Cardiac septum (tissue), 1 donor: ENCODE measurements around the gene GDF15. TPM values are rescaled to one million over a fixed set of nuclear protein-coding genes. Genes with fewer than 3 reads are reported as not detected.
"Not testable (repeated sequence)": the region's sequence is repeated elsewhere in the genome, so short reads cannot be mapped to it uniquely, and the experiment has no call there.

ENCODE experiments used
- DNase-seq: peaks from one replicate; pipeline ENCODE4 v3.0.0-alpha.2; 2020; ENCODE audit warnings: low spot score
- intact Hi-C: fragments of 100-400 bp; cut with DNase I; formaldehyde crosslinking; loops from one replicate; pipeline ENCODE4 v1.14.0; 2022
- total RNA-seq: library from RNA; stranded (reverse); fragmentation: NEBNext Ultra II Directional; extraction: Animal tissue kit (Norgen Biotek cat#: 25700); gene quantifications from one replicate; pipeline ENCODE4 v1.2.1, GENCODE V29; 2021
- donor health status: DM: no; HTN: no; CAD: no.

Gene GDF15
- total RNA-seq, 1 donor from 2014 or later, result 4.3 TPM

- DNase-seq, result no peak
- intact Hi-C loops, result no loop called here
These were observed 3.2 kb downstream of the GDF15 start for GRCh38 chr19:18388960-18389725.

- intact Hi-C loops, result no loop called here
- no peak for DNase-seq
These were observed 3.7 kb downstream of the GDF15 start for GRCh38 chr19:18389726-18390064.

- intact Hi-C loops, result no loop called here
- no peak for DNase-seq
These were observed 4.3 kb downstream of the GDF15 start for GRCh38 chr19:18390065-18390907.

DNA sequence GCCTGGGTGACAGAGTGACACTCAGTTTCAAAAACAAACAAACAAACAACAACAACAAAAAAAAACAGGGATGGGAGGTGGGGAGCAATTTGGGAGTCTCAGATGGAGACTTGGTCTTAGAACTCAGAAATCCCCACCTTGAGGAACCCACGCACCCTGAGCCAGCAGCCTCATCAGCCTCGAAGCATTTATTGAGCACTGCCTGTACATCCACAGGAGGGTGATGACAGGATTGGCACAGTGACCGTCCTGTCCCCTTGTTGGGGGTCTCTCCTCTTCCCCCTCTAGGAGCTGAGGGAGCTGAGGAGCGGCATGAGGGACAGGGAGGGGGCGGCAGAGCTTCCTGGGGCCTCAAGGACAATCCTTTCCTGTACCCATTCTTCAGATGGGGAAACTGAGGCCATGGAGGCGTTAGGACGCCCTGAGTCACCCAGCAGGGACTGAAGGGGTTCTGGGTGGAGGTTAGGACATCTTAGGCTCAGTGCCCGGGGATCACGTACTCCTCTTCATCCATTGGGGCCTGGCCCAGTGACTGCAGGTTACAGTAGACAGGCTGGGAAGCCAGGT lies 5.6 kb downstream of the GDF15 start:
- intact Hi-C loops, result loop anchor here (2.0 kb wide), 1 partner anchor 17 kb away; no protein-coding TSS in a partner anchor
- DNase-seq, result no peak

DNA sequence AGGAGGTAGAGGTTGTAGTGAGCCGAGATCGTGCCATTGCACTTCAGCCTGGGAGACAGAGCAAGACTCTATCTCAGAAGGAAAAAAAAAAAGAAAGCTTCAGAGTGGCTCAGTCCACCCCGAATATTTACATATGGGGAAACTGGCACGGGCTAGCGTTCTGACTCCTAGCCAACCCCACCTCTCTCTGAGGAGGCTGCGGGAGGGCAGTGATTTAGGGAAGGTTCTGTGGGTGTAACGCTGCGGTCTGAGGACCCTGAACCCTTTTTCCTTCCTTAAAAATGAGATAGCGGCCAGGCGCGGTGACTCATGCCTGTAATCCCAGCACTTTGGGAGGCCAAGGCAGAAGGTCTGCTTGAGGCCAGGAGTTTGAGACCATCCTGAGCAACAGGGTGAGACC lies 6.5 kb downstream of the GDF15 start:
- intact Hi-C loops, result loop anchor here (2.0 kb wide), 1 partner anchor 16 kb away; no protein-coding TSS in a partner anchor
- peak; percentile 88 for DNase-seq

GRCh38 chr19:18392926-18393325 lies 7.0 kb downstream of the GDF15 start:
- DNase-seq, result no peak
- intact Hi-C loops, result loop anchor here (2.0 kb wide), 1 partner anchor 16 kb away; no protein-coding TSS in a partner anchor

DNA sequence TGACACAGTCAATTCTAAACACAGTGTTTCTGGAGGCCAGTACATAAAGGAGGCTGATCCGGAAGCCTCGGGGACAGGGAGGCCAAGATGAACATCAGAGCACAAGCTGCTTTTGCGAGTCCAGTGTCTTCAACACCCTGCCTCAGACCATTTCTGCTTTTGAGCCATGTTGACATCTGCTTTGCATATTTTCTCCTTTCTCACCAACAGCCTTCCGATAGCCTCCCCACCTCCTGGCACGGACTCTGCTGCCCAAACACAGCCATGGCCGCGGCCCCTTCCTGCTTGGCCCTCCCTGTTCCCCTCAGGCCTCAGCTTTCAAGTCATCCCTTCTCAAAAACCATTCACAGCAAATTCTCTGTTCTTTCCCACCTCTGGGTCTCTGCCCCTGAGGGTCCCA lies 7.9 kb downstream of the GDF15 start:
- intact Hi-C loops, result loop anchor here (2.0 kb wide), 1 partner anchor 15 kb away; no protein-coding TSS in a partner anchor
- peak; percentile 85 for DNase-seq

- intact Hi-C loops, result no loop called here
- no peak for DNase-seq
These were observed 10.7 kb downstream of the GDF15 start for GRCh38 chr19:18396471-18397241.

GRCh38 chr19:18397242-18398202 lies 11.6 kb downstream of the GDF15 start, which contains the start of gene LRRC25:
Gene LRRC25 (minus strand): TSS chr19:18397622. CDS start chr19:18396963, 659 bp downstream.
- DNase-seq, result peak; percentile 90
- intact Hi-C loops, result no loop called here

GRCh38 chr19:18399008-18399407 lies 13.1 kb downstream of the GDF15 start:
- no peak for DNase-seq

DNA sequence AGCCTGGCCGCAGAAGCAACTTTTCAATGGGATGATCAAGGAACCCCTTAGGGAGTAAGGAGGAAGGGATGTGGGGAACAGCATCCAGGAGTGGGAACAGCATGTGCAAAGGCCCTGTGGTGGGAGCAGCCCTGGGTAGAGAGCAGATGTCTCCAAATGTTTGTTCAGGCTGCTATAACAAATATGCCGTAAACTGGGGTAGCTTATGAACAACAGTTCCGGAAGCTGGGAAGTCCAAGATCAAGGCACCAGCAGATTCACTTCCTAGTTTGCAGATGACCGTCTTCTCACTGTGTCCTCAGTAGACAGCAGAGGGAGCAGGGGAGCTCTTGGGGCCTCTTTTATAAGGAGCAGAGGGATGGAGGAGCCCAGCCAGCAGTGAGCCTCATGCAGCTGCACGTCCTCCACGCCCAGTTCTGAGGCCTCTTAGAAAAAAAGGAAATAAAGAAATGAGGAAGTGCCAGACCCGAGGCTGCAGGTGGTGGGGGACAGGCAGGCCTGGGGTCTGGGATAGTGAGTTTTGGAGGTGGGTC lies 15.7 kb downstream of the GDF15 start:
- DNase-seq, result peak; percentile 88
- intact Hi-C loops, result no loop called here

More at GRCh38 chr19:18399008-18399407, 13.1 kb downstream of the GDF15 start:
- intact Hi-C loops, result no loop called here

DNA sequence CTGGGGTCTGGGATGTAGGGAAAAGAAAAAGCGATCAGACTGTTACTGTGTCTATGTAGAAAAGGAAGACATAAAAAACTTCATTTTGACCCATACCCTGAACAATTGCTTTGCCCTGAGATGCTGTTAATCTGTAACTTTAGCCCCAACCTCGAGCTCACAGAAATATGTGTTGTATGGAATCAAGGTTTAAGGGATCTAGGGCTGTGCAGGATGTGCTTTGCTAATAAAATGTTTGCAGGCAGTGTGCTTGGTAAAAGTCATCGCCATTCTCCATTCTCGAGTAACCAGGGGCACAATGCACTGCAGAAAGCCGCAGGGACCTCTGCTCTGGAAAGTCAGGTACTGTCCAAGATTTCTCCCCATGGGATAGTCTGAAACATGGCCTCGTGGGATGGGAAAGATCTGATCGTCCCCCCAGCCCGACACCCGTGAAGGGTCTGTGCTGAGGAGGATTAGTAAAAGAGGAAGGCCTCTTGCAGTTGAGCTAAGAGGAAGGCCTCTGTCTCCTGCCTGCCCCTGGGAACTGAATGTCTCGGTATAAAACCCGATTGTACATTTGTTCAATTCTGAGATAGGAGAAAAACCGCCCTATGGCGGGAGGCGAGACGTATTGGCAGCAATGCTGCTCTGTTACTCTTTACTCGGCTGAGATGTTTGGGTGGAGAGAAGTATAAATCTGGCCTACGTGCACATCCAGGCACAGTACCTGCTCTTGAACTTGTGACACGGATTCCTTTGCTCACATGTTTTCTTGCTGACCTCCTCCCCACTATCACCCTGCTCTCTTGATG lies 16.7 kb downstream of the GDF15 start:
- DNase-seq, intact Hi-C loops: not testable (repeated sequence)

DNA sequence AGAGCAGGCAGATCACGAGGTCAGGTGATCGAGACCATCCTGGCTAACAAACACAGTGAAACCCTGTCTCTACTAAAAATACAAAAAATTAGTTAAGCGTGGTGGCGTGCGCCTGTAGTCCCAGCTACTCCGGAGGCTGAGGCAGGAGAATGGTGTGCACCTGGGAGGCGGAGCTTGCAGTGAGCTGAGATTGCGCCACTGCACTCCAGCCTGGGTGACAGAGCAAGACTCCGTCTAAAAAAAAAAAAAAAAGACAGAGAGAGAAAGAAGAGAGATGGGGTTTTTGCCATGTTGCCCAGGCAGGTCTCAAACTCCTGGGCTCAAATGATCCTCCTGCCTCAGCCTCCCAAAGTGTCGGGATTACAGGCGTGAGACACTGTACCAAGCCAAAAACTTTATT lies 19.8 kb downstream of the GDF15 start:
- intact Hi-C loops, DNase-seq: not testable (repeated sequence)

DNA sequence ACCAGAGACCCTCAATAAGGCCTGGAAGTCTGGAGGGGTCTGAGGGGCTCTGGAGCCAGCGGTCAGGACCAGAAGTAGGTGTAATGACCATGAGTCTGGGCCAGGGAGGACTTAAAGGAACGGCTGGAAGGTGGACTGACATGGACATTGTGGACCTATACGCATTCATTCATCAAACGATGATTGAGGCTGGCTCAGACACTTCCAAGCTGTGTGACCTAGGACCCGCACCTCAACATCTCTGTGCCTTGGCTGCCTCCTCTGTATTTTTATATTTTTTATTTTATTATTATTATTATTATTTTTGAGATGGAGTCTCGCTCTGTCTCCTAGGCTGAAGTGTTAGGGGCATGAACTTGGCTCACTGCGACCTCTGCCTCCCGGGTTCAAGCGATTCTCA lies 20.8 kb downstream of the GDF15 start:
- intact Hi-C loops, result no loop called here

DNA sequence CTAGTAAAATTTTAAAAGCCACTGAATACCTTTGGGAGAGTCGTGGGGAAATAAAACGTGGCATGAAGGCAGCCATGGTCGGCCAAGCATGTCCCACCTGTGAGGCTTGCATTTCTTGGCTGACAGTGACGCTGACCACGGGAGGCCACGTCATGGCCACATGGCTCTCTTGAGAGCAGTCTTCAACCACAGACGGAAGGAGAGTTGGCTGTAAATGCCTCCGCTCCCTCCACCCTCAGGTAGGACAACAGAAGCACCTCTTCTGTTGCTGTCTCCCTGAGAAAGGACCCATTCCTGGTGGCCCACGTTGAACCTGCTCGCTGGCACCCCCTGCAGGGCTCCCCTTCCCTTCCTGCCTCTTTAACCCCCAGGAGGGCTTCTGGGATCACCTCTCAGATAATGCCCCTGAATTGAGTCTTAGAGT lies 22.1 kb downstream of the GDF15 start:
- DNase-seq, result no peak
- intact Hi-C loops, result loop anchor here (2.0 kb wide), 1 partner anchor 15 kb away; no protein-coding TSS in a partner anchor

More for the DNA sequence above, 20.8 kb downstream of the GDF15 start:
- DNase-seq, result no peak

DNA sequence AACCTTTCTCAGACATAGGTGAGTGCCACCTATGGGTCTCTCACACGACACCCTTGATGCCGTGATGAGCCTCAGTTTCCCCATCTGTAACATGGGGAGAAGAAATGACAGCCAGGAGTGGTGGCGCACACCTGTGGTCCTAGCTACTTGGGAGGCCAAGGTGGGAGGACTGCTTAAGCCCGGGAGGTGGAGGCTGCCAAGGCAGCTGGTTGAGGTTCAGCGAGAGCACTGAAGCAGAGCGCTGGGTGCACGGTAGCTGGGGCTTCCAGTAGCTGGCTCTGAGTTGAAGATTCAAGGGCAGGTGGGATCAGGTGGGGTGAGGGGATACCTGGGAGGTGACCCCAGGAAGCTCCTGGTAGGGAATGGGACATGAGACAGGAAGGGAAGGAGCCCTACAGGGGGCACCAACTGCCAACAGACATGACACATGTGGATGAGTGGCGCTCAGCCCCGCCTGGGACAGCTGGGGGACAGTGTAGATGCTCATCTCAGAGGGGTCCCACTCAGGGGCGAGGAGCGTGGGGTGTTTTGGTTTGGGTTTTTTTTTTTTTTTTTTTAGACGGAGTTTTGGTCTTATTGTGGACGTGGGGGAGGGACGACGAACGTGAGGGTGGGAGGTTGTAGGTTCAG lies 26.8 kb downstream of the GDF15 start:
- DNase-seq, result no peak
- intact Hi-C loops, result loop anchor here (10.0 kb wide), 1 partner anchor 208 kb away; the partner anchor contains the start of gene RAB3A
